ENCODE measurements around the gene ENC1. TPM values are rescaled to one million over a fixed set of nuclear protein-coding genes. Genes with fewer than 3 reads are reported as not detected.
A peak's percentile ranks its signal among the peaks of the same experiment; 100 is the strongest.
"Not testable (repeated sequence)": the region's sequence is repeated elsewhere in the genome, so short reads cannot be mapped to it uniquely, and the experiment has no call there.

ENC1 gene
- 10 to 100 TPM in 1 of 6 donors, 1 to 10 TPM in 5; 3.3 to 10.3 (median 4.9) TPM for polyA plus RNA-seq (ENCODE audit: low read depth in 6 of 6)

- H3K27ac Mint-ChIP-seq = peak within 1 kb of the TSS in 5 of 6 donors; percentile 50 to 87 (median 75)
- H3K27me3 Mint-ChIP-seq = peaks cover 0 to 28% (median 5%) of the 10 kb centered on the region in 3 donors
- peaks cover 5 to 7% of the 10 kb centered on the region in 2 donors for H3K36me3 Mint-ChIP-seq
- peak; percentile 82 to 83 for ATAC-seq (ENCODE audit: low read depth in 2 of 2)
- peak; percentile 81 for DNase-seq
- H3K9me3 Mint-ChIP-seq = no peaks in the 10 kb centered on the region
- H3K4me1 Mint-ChIP-seq = peaks cover 34 to 43% (median 38%) of the 10 kb centered on the region in 3 donors
- peak within 1 kb of the TSS; percentile 84 to 96 (median 96) for H3K4me3 Mint-ChIP-seq
Observed at GRCh38 chr5:74640450-74640953, at the start of gene ENC1. TSS of gene ENC1 (minus strand) at chr5:74640728. CDS start at chr5:74636485, 4,243 bp downstream.

GRCh38 chr5:74686962-74687751 is 46.6 kb upstream of the ENC1 start:
- no peaks in the 10 kb centered on the region for H3K27me3 Mint-ChIP-seq
- H3K36me3 Mint-ChIP-seq = peaks cover 0 to 5% of the 10 kb centered on the region in 2 donors
- ATAC-seq (ENCODE audit: low read depth in 2 of 2) (no peak), DNase-seq (no peak)
- peak overlapping the region in 2 of 8 donors; percentile 85 to 90 for H3K4me3 Mint-ChIP-seq
- no peaks in the 10 kb centered on the region for H3K9me3 Mint-ChIP-seq
- H3K4me1 Mint-ChIP-seq = peaks cover 14 to 20% (median 20%) of the 10 kb centered on the region in 3 donors
- H3K27ac Mint-ChIP-seq = peak overlapping the region in 3 of 6 donors; percentile 37 to 74 (median 42)

DNA sequence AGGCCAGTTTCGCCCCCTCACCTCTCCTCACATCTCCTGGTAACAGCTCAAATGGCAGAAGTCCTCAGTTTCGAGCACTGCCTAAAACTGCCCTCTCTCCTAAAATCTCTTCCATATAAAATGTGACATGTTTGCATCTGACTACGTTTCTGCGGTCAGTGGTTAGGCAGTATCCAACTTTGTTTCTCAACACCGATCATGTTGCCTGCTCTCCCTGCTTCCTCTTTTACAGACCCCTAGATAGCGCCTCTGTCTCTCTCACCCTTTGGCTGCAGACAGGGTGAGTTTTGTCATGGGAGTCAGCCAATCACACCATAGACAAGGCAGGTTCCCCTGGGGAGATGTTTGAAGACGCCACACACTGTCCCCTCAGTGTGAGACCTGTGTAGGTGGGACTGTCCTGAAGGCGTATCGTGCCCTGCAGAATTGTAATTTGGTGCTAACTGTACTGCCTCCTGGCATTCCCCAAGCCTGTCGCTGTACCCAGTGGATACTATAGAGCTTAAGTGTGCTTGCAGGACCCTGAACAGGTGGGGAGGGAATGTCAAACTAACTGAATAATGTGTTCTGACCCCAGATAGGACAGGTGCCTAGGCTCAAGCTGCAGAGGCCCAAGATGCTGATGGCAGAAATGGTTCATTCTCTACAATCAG is 45.6 kb upstream of the ENC1 start:
- Mint-ChIP-seq H3K4me1 (peaks cover 14 to 25% (median 22%) of the 10 kb centered on the region in 3 donors), H3K27me3 (no peaks in the 10 kb centered on the region), H3K36me3 (peaks cover 0 to 5% of the 10 kb centered on the region in 2 donors), H3K9me3 (no peaks in the 10 kb centered on the region), H3K27ac (peak overlapping the region; percentile 38 to 90 (median 80)), H3K4me3 (peak overlapping the region; percentile 75 to 94 (median 88))
- DNase-seq (peak; percentile 57), ATAC-seq (ENCODE audit: low read depth in 2 of 2) (peak; percentile 74 to 76)

DNA sequence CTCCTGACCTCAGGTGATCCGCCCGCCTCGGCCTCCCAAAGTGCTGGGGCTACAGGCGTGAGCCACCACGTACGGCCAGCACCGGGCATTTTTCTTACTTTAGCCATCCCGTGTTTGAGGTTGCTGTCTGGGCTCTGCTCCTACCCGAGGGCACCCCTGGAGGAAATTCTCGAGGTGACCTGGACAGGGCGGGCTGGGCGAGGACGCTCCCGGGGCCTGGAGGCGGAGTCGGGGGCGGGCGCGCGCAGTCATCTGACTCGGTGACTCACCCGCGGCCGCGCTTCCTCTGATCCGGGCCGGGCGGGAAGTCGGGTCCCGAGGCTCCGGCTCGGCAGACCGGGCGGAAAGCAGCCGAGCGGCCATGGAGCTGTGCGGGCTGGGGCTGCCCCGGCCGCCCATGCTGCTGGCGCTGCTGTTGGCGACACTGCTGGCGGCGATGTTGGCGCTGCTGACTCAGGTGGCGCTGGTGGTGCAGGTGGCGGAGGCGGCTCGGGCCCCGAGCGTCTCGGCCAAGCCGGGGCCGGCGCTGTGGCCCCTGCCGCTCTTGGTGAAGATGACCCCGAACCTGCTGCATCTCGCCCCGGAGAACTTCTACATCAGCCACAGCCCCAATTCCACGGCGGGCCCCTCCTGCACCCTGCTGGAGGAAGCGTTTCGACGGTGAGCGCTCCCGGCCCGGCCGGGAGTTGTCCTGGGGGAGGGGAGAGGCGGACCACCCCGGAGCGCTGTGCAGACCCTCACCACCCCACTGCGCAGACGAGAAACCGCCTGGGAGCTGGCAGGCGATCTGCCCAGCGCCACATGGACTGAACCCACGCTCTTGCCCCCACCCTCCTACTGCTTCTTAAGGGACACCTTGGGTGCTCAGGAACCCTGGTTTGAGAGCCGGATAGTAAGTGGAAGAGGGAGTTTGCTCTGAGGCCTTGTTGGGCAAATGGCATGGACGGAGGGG is 44.6 kb upstream of the ENC1 start, which contains the start of gene HEXB:
Gene HEXB, plus strand, starts transcription at position 334 of the 952 bp plus-strand sequence. Its CDS starts 28 bp downstream, at position 362.
- ATAC-seq (ENCODE audit: low read depth in 2 of 2) = peak; percentile 75 to 76
- H3K36me3 Mint-ChIP-seq = peaks cover 0 to 5% of the 10 kb centered on the region in 2 donors
- no peaks in the 10 kb centered on the region for H3K27me3 Mint-ChIP-seq
- peak within 1 kb of the TSS; percentile 74 to 93 (median 90) for H3K27ac Mint-ChIP-seq
- H3K4me1 Mint-ChIP-seq = peaks cover 14 to 25% (median 22%) of the 10 kb centered on the region in 3 donors
- peak; percentile 74 for DNase-seq
- peak within 1 kb of the TSS; percentile 75 to 94 (median 88) for H3K4me3 Mint-ChIP-seq
- H3K9me3 Mint-ChIP-seq = no peaks in the 10 kb centered on the region

- Mint-ChIP-seq H3K4me1 (peaks cover 0 to 6% (median 5%) of the 10 kb centered on the region in 3 donors), H3K9me3 (no peaks in the 10 kb centered on the region), H3K36me3 (no peaks in the 10 kb centered on the region), H3K27ac (no peak overlapping the region), H3K27me3 (no peaks in the 10 kb centered on the region), H3K4me3 (peak overlapping the region in 1 of 8 donors; percentile 33)
- ATAC-seq (ENCODE audit: low read depth in 2 of 2) (no peak), DNase-seq (no peak)
Observed at GRCh38 chr5:74679966-74680365, 39.4 kb upstream of the ENC1 start.

GRCh38 chr5:74679300-74679699 is 38.8 kb upstream of the ENC1 start:
- H3K9me3 Mint-ChIP-seq; ATAC-seq (ENCODE audit: low read depth in 2 of 2); H3K4me3 Mint-ChIP-seq: not testable (repeated sequence)

GRCh38 chr5:74678123-74678522 is 37.6 kb upstream of the ENC1 start:
- H3K27me3 Mint-ChIP-seq; H3K4me1 Mint-ChIP-seq; H3K36me3 Mint-ChIP-seq; DNase-seq; H3K9me3 Mint-ChIP-seq; H3K27ac Mint-ChIP-seq; ATAC-seq (ENCODE audit: low read depth in 2 of 2); H3K4me3 Mint-ChIP-seq: not testable (repeated sequence)

More at GRCh38 chr5:74679300-74679699, 38.8 kb upstream of the ENC1 start:
- not testable (repeated sequence) for H3K27me3 Mint-ChIP-seq, H3K27ac Mint-ChIP-seq, H3K36me3 Mint-ChIP-seq, DNase-seq, H3K4me1 Mint-ChIP-seq

DNA sequence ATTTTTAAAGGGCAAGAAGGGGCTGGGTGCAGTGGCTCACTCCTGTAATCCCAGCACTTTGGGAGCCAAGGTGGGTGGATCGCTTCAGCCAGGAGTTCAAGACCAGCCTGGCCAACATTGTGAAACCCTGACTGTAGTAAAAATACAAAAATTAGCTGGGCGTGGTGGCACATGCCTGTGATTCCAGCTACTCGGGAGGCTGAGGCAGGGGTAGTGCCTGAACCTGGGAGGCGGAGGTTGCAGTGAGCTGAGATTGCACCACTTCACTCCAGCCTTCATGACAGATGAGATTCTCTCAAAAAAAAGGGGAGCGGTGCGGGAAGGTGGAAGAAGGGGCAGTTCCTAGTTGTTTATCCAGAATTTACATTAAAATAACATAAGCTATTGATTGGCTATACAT is 35.9 kb upstream of the ENC1 start:
- peaks cover 3 to 22% (median 10%) of the 10 kb centered on the region in 3 donors for H3K27me3 Mint-ChIP-seq
- H3K36me3 Mint-ChIP-seq; ATAC-seq (ENCODE audit: low read depth in 2 of 2); H3K27ac Mint-ChIP-seq; DNase-seq; H3K4me3 Mint-ChIP-seq; H3K4me1 Mint-ChIP-seq; H3K9me3 Mint-ChIP-seq: not testable (repeated sequence)

DNA sequence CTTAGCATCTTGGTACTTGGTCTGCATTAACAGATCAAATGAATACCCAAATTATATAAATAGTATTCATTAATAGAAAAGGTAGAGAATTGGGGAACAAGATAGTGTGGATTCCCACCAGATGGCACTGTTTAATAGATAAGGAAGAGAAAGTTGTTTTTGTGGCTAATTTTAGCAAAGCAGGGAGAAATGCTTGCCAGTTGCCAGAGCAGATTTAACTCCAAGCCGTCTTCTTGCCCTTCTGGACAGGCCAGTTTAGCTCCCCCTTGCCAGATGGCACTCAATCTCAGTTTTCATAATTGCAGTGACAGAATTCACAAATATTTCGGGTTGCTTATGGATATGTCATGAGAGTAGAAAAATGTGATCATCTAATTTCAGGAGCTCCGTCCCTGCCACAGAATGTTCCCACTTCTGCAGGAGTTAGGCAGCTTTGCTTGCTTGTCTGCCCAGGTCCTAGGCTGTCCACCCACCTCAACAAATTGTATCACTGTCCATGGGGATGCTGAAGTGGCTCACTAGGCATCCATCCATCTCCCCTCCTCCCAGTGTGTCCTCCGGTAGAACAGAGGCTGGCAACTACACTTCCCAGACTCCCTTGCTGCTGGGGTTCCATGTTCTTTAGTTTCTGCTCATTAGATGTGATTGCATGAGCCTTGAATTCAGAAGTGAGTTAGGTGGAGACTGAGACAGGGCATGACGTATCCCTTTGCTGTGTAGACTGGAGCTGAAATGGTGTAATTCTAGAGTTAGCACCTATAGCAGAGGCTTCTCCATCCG is 32.7 kb upstream of the ENC1 start:
- Mint-ChIP-seq H3K4me3 (no peak overlapping the region), H3K9me3 (peaks cover 0 to 11% (median 8%) of the 10 kb centered on the region in 7 donors), H3K4me1 (no peaks in the 10 kb centered on the region), H3K27me3 (peaks cover 11 to 33% (median 20%) of the 10 kb centered on the region in 3 donors), H3K36me3 (peaks cover 0 to 3% of the 10 kb centered on the region in 2 donors), H3K27ac (no peak overlapping the region)
- ATAC-seq (ENCODE audit: low read depth in 2 of 2) = no peak
- no peak for DNase-seq

DNA sequence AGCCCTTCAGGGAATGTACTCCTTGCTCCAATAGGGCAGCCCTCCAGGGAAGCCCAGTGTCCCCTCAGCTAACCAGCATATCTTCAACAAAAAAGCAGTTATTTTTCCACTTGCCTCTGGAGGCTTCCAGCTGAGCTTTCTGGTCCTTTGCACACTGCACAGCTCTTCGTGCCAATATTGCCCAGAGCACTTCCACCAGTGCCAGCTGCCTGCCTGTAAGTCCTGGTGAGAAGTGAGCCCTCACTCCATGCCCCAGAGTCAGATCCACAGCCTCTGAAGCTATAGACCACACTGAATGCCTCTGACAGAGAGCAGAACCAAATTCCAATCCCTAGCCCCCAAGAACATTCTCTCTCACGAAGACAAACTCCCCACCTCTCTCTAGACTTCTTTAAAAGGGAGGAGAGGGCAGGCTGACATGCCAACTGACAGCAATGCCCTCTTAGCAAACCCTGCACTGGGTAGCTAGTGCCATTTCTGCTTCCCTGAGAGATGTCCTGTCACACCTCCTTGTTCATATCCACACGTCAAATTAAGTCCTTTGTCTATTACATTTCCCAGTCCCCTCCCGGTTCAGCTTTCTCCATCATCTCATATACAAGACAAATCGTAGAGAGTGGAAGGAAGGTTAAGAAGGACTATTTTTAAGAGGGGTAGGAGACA is 31.8 kb upstream of the ENC1 start:
- DNase-seq (no peak), ATAC-seq (ENCODE audit: low read depth in 2 of 2) (no peak)
- H3K9me3 Mint-ChIP-seq = peaks cover 0 to 11% (median 8%) of the 10 kb centered on the region in 7 donors
- no peak overlapping the region for H3K4me3 Mint-ChIP-seq
- peaks cover 0 to 3% of the 10 kb centered on the region in 2 donors for H3K36me3 Mint-ChIP-seq
- no peaks in the 10 kb centered on the region for H3K4me1 Mint-ChIP-seq
- no peak overlapping the region for H3K27ac Mint-ChIP-seq
- peaks cover 11 to 33% (median 20%) of the 10 kb centered on the region in 3 donors for H3K27me3 Mint-ChIP-seq

- peaks cover 0 to 3% of the 10 kb centered on the region in 2 donors for H3K36me3 Mint-ChIP-seq
- no peaks in the 10 kb centered on the region for H3K4me1 Mint-ChIP-seq
- H3K9me3 Mint-ChIP-seq = peaks cover 0 to 11% (median 8%) of the 10 kb centered on the region in 7 donors
- H3K27ac Mint-ChIP-seq = no peak overlapping the region
- DNase-seq = no peak
- peaks cover 17 to 33% (median 27%) of the 10 kb centered on the region in 3 donors for H3K27me3 Mint-ChIP-seq
- ATAC-seq (ENCODE audit: low read depth in 2 of 2) = no peak
- H3K4me3 Mint-ChIP-seq = no peak overlapping the region
Observed at GRCh38 chr5:74670396-74671038, 30.0 kb upstream of the ENC1 start.
